GM13976 (cell line): ENCODE results near the gene BSN.
A peak's percentile ranks its signal among the peaks of the same experiment; 100 is the strongest.

Experiments used
- DNase-seq: peaks from one replicate; pipeline ENCODE4 v3.0.0; 2012; ENCODE audit warnings: low spot score
- CTCF ChIP-seq: IDR thresholded peaks from 2 replicates; pipeline ENCODE4 v1.5.1; 2012; ENCODE audit warnings: borderline replicate concordance, mild to moderate bottlenecking; ENCODE audit not compliant: insufficient read depth; ENCODE audit errors: extremely low read depth, missing control alignments, control extremely low read depth
- in situ Hi-C: fragments of 300-500 bp; cut with MboI; formaldehyde crosslinking; loops from one replicate; pipeline ENCODE4 v1.12.0; 2022; ENCODE audit warnings: low sequenced_read_pairs, mixed read lengths, inconsistent platforms; ENCODE audit not compliant: unreplicated experiment

The BSN gene

GRCh38 chr3:49553324-49553691, 969 bp upstream of the BSN start:
- in situ Hi-C loops = no loop called here
- DNase-seq = no peak
- TF ChIP-seq CTCF = no peak

- in situ Hi-C loops = no loop called here
- no peak for TF ChIP-seq CTCF
- DNase-seq = peak; percentile 84
These were observed 472 bp downstream of the BSN start for GRCh38 chr3:49554633-49555265.

- in situ Hi-C loops = no loop called here
- TF ChIP-seq CTCF = no peak
- no peak for DNase-seq
These were observed 2.4 kb downstream of the BSN start for GRCh38 chr3:49556500-49557275.

- no peak for TF ChIP-seq CTCF
- DNase-seq = no peak
- in situ Hi-C loops = no loop called here
These were observed 8.8 kb downstream of the BSN start for GRCh38 chr3:49563040-49563578.

GRCh38 chr3:49563766-49564165, 9.5 kb downstream of the BSN start:
- TF ChIP-seq CTCF = no peak
- in situ Hi-C loops = no loop called here
- no peak for DNase-seq

- no peak for DNase-seq
- TF ChIP-seq CTCF = no peak
- in situ Hi-C loops = no loop called here
These were observed 12.0 kb downstream of the BSN start for GRCh38 chr3:49566312-49566711.
